Activated naive CD4-positive, alpha-beta T cell treated with Interleukin-2 at 50 U/mL for 16 hours (primary cell): ENCODE results near the gene DGUOK.

ENCODE experiments used
- DNase-seq: peaks from one replicate; pipeline ENCODE4 v3.0.0-alpha.2; 2020

Gene DGUOK

GRCh38 chr2:73956218-73956865, 29.7 kb downstream of the DGUOK start:
- DNase-seq, result no peak

- DNase-seq, result no peak
Observed at GRCh38 chr2:73961274-73961673, 34.6 kb downstream of the DGUOK start.

GRCh38 chr2:73961823-73962615, 35.3 kb downstream of the DGUOK start:
- no peak for DNase-seq

GRCh38 chr2:73962798-73963197, 36.1 kb downstream of the DGUOK start:
- no peak for DNase-seq

- peak; percentile 47 for DNase-seq
Observed at GRCh38 chr2:73963385-73964120, 36.9 kb downstream of the DGUOK start.

- no peak for DNase-seq
Observed at GRCh38 chr2:73964223-73964622, 37.5 kb downstream of the DGUOK start.

GRCh38 chr2:73965053-73965452, 38.4 kb downstream of the DGUOK start:
- DNase-seq, result no peak

GRCh38 chr2:73968357-73968937, 41.8 kb downstream of the DGUOK start:
- DNase-seq, result no peak

GRCh38 chr2:73969356-73969755, 42.7 kb downstream of the DGUOK start:
- DNase-seq, result no peak

- DNase-seq, result no peak
Observed at GRCh38 chr2:73970141-73970803, 43.6 kb downstream of the DGUOK start.

- DNase-seq, result peak; percentile 41
Observed at GRCh38 chr2:73970850-73971471, 44.3 kb downstream of the DGUOK start.

- no peak for DNase-seq
Observed at GRCh38 chr2:73971722-73972121, 45.0 kb downstream of the DGUOK start.

- DNase-seq, result no peak
Observed at GRCh38 chr2:73972846-73973245, 46.2 kb downstream of the DGUOK start.

GRCh38 chr2:73975731-73976130, 49.1 kb downstream of the DGUOK start:
- no peak for DNase-seq

GRCh38 chr2:73976803-73977202, 50.1 kb downstream of the DGUOK start:
- no peak for DNase-seq

GRCh38 chr2:73977466-73977865, 50.8 kb downstream of the DGUOK start:
- no peak for DNase-seq

- DNase-seq, result peak; percentile 65
Observed at GRCh38 chr2:73979021-73979420, 52.3 kb downstream of the DGUOK start.

GRCh38 chr2:73979686-73980085, 53.0 kb downstream of the DGUOK start:
- DNase-seq, result no peak

- no peak for DNase-seq
Observed at GRCh38 chr2:73980566-73980965, 53.9 kb downstream of the DGUOK start.

GRCh38 chr2:73981081-73982001, 54.7 kb downstream of the DGUOK start:
- DNase-seq, result no peak

GRCh38 chr2:73982140-73982617, 55.5 kb downstream of the DGUOK start:
- DNase-seq, result no peak
